Brain pericyte (primary cell): ENCODE measurements around the gene FOXP1.

Experiments used
- DNase-seq: peaks from one replicate; pipeline ENCODE4 v3.0.0-alpha.2; 2012; ENCODE audit warnings: low read depth, low spot score

FOXP1 gene

DNA sequence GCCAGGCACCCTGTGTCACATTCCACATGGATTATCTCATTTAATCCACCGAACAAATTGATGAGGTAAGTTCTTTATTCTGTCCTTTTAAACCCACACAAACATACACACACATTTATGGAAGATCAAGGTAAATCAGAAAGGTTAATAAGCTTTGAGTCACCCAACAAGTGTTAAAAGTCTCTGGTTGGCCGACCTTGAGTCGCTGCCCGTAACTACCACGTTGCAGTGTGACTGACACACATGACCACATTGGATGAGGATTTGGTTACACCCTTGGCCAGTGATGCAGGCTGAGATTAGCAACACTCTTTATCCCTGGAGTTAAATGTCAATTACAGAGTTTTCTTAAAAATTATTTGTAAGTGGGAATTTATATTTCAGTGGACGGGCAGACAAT, 19.2 kb downstream of the FOXP1 start:
- no peak for DNase-seq

DNA sequence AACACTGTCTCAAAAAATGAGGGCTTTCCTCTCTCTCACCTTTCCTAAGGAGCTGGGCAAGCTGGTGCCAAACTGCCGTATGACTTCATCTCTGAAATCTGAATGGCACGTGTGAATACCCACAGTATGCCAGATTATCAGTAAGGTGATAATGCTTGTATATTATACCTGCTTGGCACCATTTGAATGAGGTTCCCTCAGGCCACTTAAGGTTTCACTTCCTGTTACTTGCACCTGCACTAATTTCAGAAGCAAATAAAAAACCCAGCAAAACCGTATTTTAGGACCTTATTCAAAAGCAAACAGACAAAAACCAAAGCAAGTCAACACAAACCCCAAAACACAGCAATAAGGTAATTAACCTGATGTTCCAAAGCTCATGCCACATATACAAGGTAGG, 19.7 kb downstream of the FOXP1 start:
- no peak for DNase-seq

DNA sequence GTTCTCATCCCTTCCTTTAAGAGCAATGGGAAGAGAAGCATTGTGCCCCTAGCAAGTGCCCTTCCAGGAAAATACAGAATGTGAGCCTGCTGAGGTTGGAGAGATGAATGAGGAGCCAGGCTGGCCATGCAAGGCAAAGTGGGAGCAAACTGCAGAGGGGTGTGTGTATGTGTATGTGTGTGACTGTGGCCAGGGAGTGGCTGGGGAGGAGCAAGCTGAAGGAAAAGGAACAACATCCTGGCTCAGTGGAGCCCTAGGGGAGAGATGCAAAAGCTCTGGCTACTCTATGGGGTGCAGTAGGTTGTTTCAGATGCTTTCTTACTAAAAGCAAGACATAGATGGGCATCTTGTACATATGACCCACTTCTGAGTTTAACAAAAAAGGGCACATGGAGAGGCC, 20.6 kb downstream of the FOXP1 start:
- no peak for DNase-seq

DNA sequence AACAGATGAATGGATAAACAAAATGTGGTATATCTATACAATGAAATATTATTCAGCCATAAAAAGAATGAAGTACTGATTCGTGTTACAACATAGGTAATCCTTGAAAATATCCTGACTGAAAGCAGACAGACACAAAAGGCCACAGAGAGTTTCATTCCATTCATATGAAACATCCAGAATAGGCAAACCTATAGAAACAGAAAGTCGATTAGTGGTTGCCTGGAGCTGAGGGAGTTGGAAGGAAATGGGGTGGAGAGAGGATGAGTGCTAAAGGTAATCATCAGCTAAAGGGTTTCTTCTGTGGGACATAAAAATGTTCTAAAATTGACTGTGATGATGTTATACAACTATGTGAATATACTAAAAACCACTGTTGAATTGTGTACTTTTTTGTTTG, 22.9 kb downstream of the FOXP1 start:
- no peak for DNase-seq

DNA sequence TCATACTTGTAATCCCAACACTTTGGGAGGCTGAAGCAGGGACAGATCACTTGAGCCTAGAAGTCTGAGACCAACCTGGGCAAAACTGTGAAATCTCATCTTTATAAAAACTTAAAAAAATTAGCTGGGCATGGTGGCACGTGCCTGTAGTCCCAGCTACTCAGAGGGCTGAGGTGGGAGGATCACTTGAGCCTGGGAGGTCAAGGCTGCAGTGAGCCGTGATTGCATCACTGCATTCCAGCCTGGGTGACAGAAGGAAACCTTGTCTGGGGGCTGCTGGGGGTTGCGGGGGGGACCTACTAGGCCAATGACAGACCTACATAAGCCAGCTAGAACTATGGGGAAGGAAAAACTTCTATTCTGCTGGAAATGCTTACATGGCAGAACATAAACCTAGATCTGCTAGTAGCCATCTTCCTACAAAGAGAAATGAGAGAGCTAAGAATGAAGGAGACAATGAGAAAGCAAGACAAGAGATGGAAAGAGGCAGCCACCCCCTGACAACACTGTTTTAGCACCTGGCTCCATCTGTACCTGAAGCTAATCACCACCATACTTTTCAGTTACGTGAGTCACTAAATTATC, 23.9 kb downstream of the FOXP1 start:
- DNase-seq = no peak

DNA sequence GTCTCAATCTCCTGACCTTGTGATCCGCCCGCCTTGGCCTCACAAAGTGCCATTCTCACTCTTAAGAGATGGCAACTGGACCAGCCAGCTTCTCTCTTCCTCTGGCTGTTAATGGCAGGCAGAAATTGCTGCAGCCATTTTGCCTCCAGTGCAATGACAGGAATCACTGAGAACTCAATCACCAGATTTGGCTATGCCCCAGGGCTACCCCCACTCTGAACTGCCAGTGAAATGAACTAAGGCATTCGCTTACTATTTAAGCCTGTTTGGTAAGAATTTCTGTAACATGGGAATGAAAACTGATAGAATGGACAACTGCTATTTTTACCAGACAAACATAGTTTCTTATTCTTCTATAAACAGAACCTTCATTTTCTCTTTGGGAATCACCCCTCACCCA, 24.5 kb downstream of the FOXP1 start:
- no peak for DNase-seq

DNA sequence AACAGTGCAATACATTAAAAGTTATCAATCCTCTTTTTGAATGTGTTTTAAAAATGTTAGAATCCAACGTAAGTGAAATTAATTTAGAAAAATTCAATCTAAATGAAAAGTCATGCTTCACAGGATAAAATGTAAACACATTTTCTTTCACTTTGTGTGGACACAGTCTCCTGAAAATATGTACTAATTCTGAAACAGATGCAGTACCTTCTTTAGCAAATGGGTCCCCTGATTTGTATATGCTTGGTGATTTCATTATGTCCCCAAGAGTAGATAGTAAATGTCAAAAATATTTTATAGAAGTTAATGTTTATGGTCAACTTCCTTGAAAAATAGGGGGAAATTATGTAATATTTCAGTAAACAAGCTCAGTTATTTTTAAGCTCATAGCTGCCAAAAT, 28.9 kb downstream of the FOXP1 start:
- DNase-seq = no peak

DNA sequence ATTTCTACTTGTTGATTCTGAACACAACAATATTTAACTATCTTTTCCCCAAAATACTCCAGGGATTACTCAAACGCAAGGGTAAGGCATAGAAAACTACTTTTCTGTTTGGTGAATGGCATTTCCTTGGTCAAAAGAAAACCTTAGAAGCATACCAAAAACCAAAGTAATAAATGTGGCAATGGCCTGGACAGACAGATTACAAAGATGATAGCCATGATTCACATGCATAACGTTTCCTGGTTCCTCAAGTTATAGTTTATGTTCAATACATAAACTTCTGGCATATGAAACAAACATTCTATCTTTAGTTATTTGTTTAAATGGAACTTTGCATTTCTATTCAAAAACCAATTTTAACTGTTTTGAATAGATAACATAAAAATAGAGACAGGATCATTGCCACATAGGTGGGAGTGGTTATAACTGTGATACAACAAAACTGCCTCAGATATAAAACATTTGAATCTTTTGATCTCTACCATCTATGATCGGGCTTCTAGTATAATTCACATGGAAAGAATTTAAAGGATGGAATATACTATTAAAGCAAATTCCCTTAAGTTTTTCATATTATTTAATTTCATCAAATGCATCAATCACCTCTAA, 32.1 kb downstream of the FOXP1 start:
- DNase-seq = no peak

DNA sequence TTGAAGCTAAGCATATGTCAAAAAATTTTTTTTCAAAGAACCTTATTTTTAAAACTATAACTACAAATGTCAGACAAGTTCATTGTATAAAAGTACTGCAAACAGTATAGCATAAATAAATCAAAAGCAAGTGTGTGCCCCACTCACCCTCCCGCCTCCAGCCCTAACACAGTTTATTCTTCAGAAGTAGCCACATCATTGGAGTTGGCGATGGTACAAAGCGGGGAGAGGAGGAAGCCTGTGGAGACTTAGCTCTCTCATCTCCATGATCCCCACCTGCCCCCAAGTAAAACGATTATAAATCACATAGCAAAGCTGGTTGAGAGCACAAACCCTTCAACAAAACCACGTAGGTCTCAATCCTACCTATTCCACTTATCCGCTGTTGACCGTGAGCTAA, 33.6 kb downstream of the FOXP1 start:
- DNase-seq = no peak

DNA sequence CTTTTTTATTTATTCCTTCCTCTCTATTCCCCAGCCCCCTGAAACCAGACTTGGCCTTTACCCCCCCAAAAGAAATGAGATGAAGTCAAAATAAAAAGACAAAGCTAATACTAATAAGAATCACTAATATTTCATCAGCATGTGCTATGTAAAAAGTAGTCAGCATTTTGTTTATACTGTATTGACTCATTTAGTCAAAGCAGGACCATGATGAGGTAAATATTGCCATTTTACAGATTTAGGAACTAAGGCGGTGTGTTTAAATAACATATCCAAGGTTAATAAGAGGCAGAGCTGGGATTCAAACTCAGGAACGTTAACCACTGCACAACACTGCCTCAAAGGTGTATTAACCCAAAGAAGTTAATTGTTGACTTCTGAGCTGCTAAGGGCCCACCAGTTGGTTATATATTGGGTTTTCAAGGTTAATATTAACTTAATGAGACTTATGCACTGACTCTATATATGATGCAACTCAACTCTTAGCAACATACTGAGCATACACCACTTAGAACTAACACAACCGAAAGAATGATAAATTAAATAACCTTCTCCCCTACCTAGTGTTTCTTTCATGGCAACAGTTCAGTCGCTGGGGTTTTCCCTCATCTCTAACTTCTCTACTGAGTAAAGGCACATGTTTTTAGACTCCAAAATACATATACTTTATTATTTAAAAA, 34.7 kb downstream of the FOXP1 start:
- no peak for DNase-seq

DNA sequence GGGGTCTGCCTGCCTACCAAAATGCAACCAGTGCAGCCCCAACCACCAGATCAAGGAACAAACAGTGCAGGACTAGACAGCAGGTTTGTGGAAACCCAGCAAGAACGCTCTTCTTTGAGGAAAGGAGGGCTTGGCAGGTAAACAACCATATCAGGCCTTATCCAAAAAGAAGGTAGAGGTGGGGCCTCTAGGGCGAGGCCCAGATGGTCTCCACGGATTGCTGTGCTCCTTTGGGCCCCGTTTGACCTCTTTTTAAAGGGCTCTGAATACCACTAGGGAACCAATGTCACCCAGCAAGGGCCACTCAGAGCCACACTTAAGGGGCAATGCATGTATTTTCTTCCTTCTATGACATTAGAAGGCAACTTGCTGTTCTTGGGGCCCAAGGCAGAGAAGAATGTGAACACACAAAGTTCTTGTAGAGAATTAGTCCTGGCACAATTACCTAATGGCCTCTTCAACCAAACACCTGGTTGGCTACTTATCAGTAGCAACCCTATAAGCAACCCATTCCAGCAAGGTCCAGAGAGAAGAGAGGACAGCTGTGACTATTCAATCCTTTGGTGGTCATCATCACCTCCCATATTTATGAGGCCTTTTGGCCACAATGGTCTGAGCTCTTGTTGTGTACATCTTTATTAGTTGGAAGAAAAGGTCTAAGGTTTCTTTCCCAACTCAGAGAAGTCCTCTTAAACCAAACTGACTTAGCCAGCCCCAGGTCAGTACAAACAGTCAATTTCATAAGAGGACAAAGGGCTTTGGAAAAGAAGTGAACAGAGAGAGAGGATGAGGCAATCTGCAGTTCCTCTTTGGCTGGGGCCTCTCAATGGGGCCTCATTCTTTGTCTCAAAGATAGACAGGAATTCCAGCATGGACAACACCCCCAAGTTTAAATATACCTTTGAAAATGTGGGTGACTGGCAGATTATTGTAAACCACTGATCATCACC, 36.0 kb downstream of the FOXP1 start:
- no peak for DNase-seq

DNA sequence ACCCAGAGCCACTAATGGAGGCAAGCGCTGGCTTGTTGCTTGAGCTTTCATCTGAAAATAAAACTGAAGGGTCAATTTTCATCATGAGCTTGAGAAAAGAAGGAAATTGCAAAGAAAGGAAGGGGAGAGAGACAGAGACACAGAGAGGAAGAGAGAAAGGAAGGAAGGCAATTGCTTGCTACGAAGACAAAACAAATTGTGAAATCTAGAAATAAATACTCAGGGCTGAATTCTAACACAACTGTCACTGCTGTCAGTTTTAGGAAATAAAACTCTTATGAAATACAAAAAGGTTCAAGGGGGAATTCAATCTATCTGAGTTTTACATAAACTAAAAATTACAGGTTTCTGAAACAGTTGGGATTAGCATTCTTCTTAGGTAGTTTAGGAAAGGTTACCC, 36.7 kb downstream of the FOXP1 start:
- DNase-seq = no peak

DNA sequence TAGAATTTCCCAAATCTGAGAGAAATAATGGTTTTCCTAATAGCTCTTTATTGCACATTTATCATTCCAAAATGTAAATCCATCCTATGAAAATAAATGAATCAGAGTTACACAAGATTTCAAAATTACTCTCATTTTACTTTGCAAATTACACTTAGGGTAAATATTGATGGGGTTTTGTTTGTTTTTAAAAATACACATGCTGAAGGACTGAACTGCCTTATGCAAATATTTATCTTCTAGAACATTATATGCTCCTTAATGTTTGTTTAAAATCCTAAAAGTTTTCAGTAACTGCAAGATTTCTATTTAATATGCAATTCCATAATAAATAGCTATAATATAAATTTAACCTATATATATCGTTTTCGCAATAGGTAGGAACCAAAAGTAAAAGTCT, 38.2 kb downstream of the FOXP1 start:
- no peak for DNase-seq

DNA sequence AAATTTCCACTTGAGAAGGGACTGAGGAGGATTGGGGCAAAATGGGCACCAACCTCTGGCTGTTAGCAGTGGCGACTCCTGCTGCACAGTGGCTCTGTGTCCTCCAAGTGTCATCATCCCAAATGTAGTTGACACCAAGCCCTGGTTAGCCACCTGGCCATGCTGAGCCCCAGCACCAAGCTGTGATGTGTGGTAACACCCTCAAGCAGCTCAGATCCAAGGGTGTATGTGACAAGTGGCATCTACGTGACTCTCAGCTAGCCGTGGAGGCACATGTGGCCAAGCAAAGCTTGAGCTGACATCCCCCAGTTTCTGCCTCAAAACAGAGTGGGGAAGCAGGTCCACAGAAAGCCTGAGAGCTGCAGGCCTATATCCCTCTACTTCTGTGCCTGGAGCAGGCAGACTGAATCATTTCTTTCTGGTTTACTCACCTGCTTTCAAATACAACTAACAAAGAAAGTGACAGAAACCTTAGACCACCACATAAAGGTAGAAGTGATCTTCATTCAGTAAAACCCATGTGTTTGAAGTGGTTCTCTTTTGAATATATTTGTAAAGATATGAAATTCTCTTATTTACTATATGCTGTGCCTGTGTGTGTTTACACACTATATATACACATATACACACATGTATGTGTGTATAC, 40.0 kb downstream of the FOXP1 start:
- DNase-seq = no peak

DNA sequence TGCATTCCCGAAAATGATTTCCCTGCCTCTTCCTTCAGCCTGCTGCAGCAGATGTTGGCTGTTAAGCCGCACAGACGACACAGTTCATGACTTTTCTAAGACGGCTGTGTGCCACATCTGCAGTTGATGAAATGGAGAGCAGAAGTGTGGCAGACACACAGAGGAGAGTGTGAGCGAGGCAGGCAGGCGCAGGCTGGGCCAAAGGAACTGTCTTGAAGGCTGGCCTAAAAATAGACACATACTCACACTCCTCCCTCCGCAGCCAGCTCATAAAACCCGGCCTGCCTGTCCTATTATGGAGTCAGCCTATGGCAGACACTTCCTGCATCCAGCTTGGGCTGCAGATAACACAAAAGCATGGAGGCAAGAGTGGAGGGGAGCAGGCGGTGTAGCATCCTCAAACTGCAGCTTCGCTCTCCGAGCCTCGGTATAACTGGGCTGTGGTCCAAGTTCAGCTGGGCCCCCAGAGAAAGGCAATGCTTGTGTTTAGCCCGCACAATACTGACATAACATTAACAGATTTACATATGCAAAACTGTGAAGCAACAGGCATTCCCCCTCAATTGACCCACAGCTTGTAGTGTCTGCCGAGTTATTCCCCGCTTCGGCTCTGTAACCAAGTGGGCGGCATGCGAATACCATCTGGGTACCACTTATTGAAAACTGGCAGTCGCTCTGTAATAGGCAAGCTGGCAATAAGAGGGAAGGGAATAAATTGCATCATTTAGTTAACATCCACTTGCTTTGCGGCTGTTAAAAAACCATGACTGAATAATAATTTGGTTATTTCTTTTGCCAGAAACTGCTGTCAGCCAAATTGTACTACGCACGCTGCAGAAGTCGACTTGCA, 40.8 kb downstream of the FOXP1 start:
- peak; percentile 24 for DNase-seq

DNA sequence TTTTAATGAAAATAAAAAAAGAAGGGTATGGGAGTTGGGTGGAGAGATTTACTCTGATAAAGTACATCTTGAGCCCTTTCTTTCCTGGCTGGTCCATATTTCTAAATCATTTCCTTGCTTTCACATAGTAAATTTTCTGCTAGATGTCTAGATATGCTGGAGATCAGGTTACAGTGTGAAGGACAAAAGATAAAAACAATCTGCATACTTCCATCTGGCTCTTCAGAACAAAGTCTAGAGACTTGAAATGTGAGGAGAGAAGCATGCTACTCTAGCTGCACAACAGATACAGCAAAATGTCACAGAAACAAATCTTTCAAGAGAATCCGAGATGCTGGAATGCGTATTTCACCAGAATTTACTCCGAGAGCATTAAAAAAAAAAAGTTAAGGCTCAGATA, 42.2 kb downstream of the FOXP1 start:
- DNase-seq = no peak

DNA sequence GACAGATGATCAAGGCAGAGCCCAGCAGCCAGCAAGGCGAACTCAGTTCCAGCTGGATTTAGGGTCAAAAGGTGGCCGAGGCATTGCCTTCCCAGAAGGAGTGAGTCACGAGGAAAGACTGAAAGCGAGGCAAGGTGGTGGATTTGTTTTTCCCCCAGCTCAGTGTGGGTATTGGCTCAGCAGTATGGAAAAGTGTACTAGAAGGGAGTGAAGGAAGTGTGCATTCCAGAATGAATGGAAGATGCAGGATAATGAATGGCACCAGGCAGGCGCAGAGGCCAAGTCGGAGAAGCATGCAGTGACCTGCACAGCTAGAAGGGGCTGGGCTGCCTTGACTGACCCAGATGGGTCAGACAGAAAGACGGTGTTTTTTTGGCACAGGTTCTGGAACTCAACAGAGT, 46.3 kb downstream of the FOXP1 start:
- DNase-seq = peak; percentile 53

DNA sequence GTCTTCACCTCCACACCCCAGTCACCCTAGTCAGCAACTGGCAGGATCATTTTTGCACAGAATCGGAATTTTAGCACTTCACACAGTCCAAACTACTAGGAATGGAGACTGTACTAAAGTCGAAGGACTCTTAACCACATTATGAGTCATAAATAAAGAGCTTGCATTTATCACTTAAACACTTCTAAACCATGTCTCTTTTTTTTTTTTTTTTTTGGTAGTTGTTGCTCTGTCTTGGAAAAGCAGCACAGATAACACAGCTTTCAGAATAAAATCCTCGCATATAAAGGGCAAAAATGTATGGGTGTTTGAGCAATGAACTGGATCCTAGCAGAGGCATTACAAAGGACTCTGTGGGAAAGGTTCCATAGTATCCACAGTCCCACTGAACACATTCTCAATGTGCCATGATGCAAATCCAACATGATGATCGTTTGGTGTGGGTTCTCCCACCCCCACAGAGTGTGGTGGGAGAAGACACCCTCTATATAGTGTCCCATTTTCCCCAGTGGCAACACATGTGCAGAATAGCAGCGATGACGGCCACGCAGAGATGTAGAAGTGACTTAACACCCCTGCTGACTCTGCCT, 47.1 kb downstream of the FOXP1 start:
- DNase-seq = no peak

DNA sequence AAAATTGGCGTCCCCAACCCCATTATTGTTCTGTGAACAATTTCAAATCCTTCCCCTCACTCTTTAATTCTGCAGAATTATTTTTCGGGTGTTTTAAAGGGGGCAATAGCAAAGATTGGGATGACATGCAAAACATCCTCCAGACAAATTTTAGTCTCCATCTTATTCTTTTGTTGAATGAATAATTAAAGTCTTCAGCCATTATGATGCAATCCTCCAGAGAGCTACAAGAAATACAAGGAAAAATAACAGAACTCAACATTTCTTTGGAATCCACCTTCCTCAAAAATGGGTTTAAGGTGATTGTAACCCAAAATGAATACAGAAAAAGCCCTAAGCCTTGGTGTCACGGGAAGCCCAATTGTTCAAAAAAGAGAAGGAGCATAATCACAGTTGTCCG, 49.9 kb downstream of the FOXP1 start:
- no peak for DNase-seq

DNA sequence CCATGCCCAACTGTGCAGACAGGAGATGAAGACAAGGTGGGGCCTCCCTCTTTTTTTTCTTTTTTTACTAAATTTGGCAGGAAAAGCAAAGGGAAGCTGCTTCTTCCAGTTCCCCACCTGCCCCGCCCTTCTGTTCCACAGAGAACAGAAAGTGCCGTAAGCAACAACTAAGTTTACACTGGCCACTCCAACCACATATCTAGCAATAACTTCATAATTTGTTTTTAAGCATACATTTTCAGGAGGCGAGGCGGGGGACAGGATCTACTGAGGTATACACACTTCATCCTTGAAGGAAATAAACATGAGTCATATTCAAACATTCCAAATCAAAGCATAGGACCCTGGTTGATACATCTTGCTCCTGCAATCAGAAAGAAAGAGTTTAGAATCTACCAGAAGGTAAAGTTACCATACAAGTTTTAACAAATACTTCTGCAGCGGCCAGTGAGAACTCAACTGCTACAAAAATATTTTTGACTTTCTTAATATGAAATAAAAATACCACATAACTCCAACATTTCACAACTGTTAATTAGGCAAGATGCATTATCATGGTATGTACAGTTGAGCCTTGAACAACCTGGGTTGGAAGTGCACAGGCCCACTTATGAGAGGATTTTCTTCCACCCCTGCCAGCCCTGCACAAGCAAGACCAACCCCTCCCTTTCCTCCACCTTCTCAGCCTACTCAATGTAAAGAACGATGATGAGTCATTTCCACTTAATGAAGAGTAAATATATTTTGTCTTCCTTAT, 50.7 kb downstream of the FOXP1 start:
- DNase-seq = no peak
